Natural killer cell (primary cell): ENCODE data around the gene SLC5A10. TPM values are rescaled to one million over a fixed set of nuclear protein-coding genes. Genes with fewer than 3 reads are reported as not detected.

Experiments
- ATAC-seq, 3 donors: fragments of 150-1000 bp in 2 of 3; fragments of 200-7000 bp in 1 of 3; cut with Tn5 transposase; 1 replicate in 1 of 3; 2 replicates in 2 of 3; pipeline ENCODE4 v1.10.0; 2021; ENCODE audit warnings: mild to moderate bottlenecking in 2 of 3, moderate library complexity in 2 of 3
- DNase-seq, 2 donors: peaks; one replicate each; pipeline versions ENCODE4 v3.0.0 to v3.0.0-alpha.2; 2013 to 2021; ENCODE audit warnings: mixed read lengths in 1 of 2
- H3K27ac ChIP-seq: one replicate; pipeline ENCODE4 v1.5.1; 2013; ENCODE audit warnings: mild to moderate bottlenecking, low read length
- H3K27me3 ChIP-seq: one replicate; pipeline ENCODE4 v1.6.1; 2013; ENCODE audit warnings: low read length; ENCODE audit not compliant: control insufficient read depth, insufficient read depth
- H3K36me3 ChIP-seq: one replicate; pipeline ENCODE4 v1.6.1; 2013; ENCODE audit warnings: low read length; ENCODE audit not compliant: control insufficient read depth, insufficient read depth
- H3K4me1 ChIP-seq: one replicate; pipeline ENCODE4 v1.6.1; 2013; ENCODE audit warnings: low read length; ENCODE audit not compliant: control insufficient read depth, insufficient read depth
- H3K4me3 ChIP-seq: one replicate; pipeline ENCODE4 v1.5.1; 2013; ENCODE audit warnings: low read length
- H3K9me3 ChIP-seq: one replicate; pipeline ENCODE4 v1.6.1; 2013; ENCODE audit warnings: low read length; ENCODE audit not compliant: control insufficient read depth, insufficient read depth
- H3K27ac Mint-ChIP-seq, 2 donors: one replicate each; pipeline ENCODE4 v1.8.0; 2022; ENCODE audit warnings: mild to moderate bottlenecking in 2 of 2, mixed read lengths in 2 of 2, moderate library complexity in 1 of 2
- H3K27me3 Mint-ChIP-seq, 2 donors: one replicate each; pipeline ENCODE4 v1.8.0; 2022; ENCODE audit warnings: low read depth in 2 of 2, mixed read lengths in 2 of 2
- H3K36me3 Mint-ChIP-seq: one replicate; pipeline ENCODE4 v1.8.0; 2022; ENCODE audit warnings: mixed read lengths
- H3K4me1 Mint-ChIP-seq, 2 donors: one replicate each; pipeline ENCODE4 v1.8.0; 2022; ENCODE audit warnings: mixed read lengths in 2 of 2
- H3K4me3 Mint-ChIP-seq: one replicate; pipeline ENCODE4 v1.8.0; 2022; ENCODE audit warnings: mild to moderate bottlenecking, moderate library complexity, mixed read lengths
- H3K9me3 Mint-ChIP-seq, 2 donors: one replicate each; pipeline ENCODE4 v1.8.0; 2022; ENCODE audit warnings: mixed read lengths in 2 of 2
- CTCF ChIP-seq: fragments of 200-600 bp; IDR thresholded peaks from one replicate; pipeline ENCODE4 v1.8.0; 2022; ENCODE audit warnings: antibody characterized with exemption
- WGBS: methylation state at CpG from one replicate; pipeline ENCODE4 v1.1.7; 2013; ENCODE audit warnings: missing lambda C conversion rate; ENCODE audit not compliant: insufficient coverage; 5-methylcytosine and 5-hydroxymethylcytosine counted together
- intact Hi-C: fragments of 100-400 bp; cut with micrococcal nuclease; formaldehyde crosslinking; loops from one replicate; pipeline ENCODE4 v1.14.2; 2022
- total RNA-seq, 4 donors: library from RNA; stranded (reverse); fragments of 120-200 nt in 1 of 4; gene quantifications; one replicate each; pipeline versions ENCODE4 v1.2.3 to v1.2.4, GENCODE V29; 2013 to 2022

Gene SLC5A10
- total RNA-seq, 3 donors from 2014 or later (not counting 1 experiment from before 2014, with no cell fraction given), result 0.28 TPM; not detected in 2

GRCh38 chr17:18999911-19000310, 47.9 kb downstream of the SLC5A10 start:
- peaks cover 31% of the 10 kb centered on the region for H3K4me1 ChIP-seq
- Mint-ChIP-seq H3K27ac (no peak overlapping the region), H3K9me3 (peaks cover 0 to 4% of the 10 kb centered on the region in 2 donors), H3K4me1 (peaks cover 11 to 18% of the 10 kb centered on the region in 2 donors), H3K4me3 (no peak overlapping the region), H3K27me3 (peaks cover 0 to 2% of the 10 kb centered on the region in 2 donors), H3K36me3 (no peaks in the 10 kb centered on the region)
- H3K4me3 ChIP-seq, result no peak overlapping the region
- TF ChIP-seq CTCF, result no peak
- no peak for DNase-seq
- H3K36me3 ChIP-seq, result no peaks in the 10 kb centered on the region
- peaks cover 2% of the 10 kb centered on the region for H3K27me3 ChIP-seq
- WGBS, result 88% methylated on average over 6 of the region's 6 CpGs
- intact Hi-C loops, result no loop called here
- H3K9me3 ChIP-seq, result no peaks in the 10 kb centered on the region
- ATAC-seq, result no peak
- H3K27ac ChIP-seq, result no peak overlapping the region

GRCh38 chr17:19000531-19001325, 48.8 kb downstream of the SLC5A10 start:
- DNase-seq (no peak), ATAC-seq (no peak)
- H3K4me3 ChIP-seq, result no peak overlapping the region
- 93% methylated on average over 15 of the region's 17 CpGs for WGBS
- H3K36me3 Mint-ChIP-seq, result no peaks in the 10 kb centered on the region
- H3K27ac ChIP-seq, result no peak overlapping the region
- H3K27me3 ChIP-seq, result peaks cover 2% of the 10 kb centered on the region
- peaks cover 11 to 18% of the 10 kb centered on the region in 2 donors for H3K4me1 Mint-ChIP-seq
- H3K27ac Mint-ChIP-seq, result peak overlapping the region in 1 of 2 donors; percentile 35
- TF ChIP-seq CTCF, result no peak
- no peaks in the 10 kb centered on the region for H3K27me3 Mint-ChIP-seq
- no peaks in the 10 kb centered on the region for H3K9me3 ChIP-seq
- no peaks in the 10 kb centered on the region for H3K9me3 Mint-ChIP-seq
- H3K36me3 ChIP-seq, result no peaks in the 10 kb centered on the region
- intact Hi-C loops, result no loop called here
- H3K4me3 Mint-ChIP-seq, result no peak overlapping the region
- peaks cover 35% of the 10 kb centered on the region for H3K4me1 ChIP-seq

- Histone ChIP-seq H3K4me1 (peaks cover 35% of the 10 kb centered on the region), H3K4me3 (no peak overlapping the region), H3K9me3 (no peaks in the 10 kb centered on the region), H3K36me3 (no peaks in the 10 kb centered on the region), H3K27me3 (peaks cover 2% of the 10 kb centered on the region), H3K27ac (no peak overlapping the region)
- no peaks in the 10 kb centered on the region for H3K9me3 Mint-ChIP-seq
- ATAC-seq (no peak), DNase-seq (no peak)
- 66% methylated on average over 7 of the region's 7 CpGs for whole genome bisulfite sequencing
- no peak for TF ChIP-seq CTCF
- intact Hi-C loops, result no loop called here
- no peaks in the 10 kb centered on the region for H3K27me3 Mint-ChIP-seq
- H3K36me3 Mint-ChIP-seq, result no peaks in the 10 kb centered on the region
- H3K4me1 Mint-ChIP-seq, result peaks cover 11 to 18% of the 10 kb centered on the region in 2 donors
- H3K4me3 Mint-ChIP-seq, result peak overlapping the region; percentile 7
- peak overlapping the region in 1 of 2 donors; percentile 86 for H3K27ac Mint-ChIP-seq
Observed at GRCh38 chr17:19001907-19002590, 50.1 kb downstream of the SLC5A10 start.
